GM12891 (cell line): ENCODE data around the gene HCN1.

Source experiments
- PAX5 ChIP-seq: IDR thresholded peaks from 2 replicates; pipeline ENCODE4 v1.6.1; 2011; ENCODE audit warnings: low read length, moderate library complexity, mild to moderate bottlenecking; ENCODE audit not compliant: insufficient read depth, severe bottlenecking
- POLR2A ChIP-seq: IDR thresholded peaks from 2 replicates; pipeline ENCODE4 v1.6.1; 2011; ENCODE audit warnings: low read depth, low read length, control low read depth
- POLR2AphosphoS5 ChIP-seq: IDR thresholded peaks from 2 replicates; pipeline ENCODE4 v1.6.1; 2011; ENCODE audit warnings: low read depth, low read length, control low read depth
- SPI1 ChIP-seq: IDR thresholded peaks from 2 replicates; pipeline ENCODE4 v1.6.1; 2011; ENCODE audit warnings: low read depth, low read length, control low read depth
- TAF1 ChIP-seq: IDR thresholded peaks from 2 replicates; pipeline ENCODE4 v1.6.1; 2011; ENCODE audit warnings: low read depth, low read length, control low read depth

GRCh38 chr5:45284436-45284835 lies 411.7 kb downstream of the HCN1 start:
- no peak for TF ChIP-seq POLR2A
- no peak for TF ChIP-seq POLR2AphosphoS5
- no peak for TF ChIP-seq PAX5
- TF ChIP-seq TAF1, result no peak
- no peak for TF ChIP-seq SPI1
